ENCODE data around the gene UBE2E2.

DNA sequence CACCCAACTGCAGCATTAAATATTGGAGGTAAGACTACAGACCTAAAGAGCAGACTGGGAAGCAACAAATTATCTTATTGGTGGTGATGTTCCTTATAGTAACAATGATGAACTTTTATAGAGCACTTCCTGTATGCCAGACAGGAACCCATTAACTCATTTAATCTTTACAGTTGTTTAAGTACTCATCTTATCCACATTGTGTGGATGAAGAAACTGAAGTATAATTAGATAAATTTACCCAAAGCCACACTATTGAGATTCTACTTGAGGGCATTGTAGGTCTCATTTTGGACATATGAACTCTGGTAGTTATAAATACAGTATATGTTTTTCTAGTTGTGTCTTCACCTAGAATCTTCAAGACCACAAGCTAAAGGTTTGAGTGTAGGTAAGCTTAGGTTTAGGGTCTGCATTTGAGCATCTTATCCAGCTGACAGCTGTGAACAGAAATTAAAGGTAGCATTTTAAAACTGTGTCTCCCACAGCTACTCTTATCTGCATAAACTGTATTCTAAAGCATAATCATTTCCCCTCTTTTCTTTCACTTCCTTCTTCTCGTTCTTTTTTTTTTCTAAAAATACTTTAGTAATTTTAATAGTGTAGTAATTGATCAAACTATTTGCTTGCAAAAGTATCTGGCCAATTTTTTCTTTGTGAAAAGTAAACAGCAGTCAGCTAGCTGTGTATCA is 138.2 kb downstream of the UBE2E2 start:
- no peak for TF ChIP-seq EZH2phosphoT487 (IDR thresholded peaks at IDR 0.05)
- TF ChIP-seq, protein P1, sequence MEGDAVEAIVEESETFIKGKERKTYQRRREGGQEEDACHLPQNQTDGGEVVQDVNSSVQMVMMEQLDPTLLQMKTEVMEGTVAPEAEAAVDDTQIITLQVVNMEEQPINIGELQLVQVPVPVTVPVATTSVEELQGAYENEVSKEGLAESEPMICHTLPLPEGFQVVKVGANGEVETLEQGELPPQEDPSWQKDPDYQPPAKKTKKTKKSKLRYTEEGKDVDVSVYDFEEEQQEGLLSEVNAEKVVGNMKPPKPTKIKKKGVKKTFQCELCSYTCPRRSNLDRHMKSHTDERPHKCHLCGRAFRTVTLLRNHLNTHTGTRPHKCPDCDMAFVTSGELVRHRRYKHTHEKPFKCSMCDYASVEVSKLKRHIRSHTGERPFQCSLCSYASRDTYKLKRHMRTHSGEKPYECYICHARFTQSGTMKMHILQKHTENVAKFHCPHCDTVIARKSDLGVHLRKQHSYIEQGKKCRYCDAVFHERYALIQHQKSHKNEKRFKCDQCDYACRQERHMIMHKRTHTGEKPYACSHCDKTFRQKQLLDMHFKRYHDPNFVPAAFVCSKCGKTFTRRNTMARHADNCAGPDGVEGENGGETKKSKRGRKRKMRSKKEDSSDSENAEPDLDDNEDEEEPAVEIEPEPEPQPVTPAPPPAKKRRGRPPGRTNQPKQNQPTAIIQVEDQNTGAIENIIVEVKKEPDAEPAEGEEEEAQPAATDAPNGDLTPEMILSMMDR (IDR thresholded peaks at IDR 0.05), result no peak
- no peak for TF ChIP-seq EZH2 (IDR thresholded peaks at IDR 0.05)
